ENCODE measurements around the gene COL26A1. TPM values are rescaled to one million over a fixed set of nuclear protein-coding genes. Genes with fewer than 3 reads are reported as not detected.

The COL26A1 gene
- total RNA-seq, 4 donors from 2014 or later: 0.20 to 0.30 (median 0.21) TPM; not detected in 1

DNA sequence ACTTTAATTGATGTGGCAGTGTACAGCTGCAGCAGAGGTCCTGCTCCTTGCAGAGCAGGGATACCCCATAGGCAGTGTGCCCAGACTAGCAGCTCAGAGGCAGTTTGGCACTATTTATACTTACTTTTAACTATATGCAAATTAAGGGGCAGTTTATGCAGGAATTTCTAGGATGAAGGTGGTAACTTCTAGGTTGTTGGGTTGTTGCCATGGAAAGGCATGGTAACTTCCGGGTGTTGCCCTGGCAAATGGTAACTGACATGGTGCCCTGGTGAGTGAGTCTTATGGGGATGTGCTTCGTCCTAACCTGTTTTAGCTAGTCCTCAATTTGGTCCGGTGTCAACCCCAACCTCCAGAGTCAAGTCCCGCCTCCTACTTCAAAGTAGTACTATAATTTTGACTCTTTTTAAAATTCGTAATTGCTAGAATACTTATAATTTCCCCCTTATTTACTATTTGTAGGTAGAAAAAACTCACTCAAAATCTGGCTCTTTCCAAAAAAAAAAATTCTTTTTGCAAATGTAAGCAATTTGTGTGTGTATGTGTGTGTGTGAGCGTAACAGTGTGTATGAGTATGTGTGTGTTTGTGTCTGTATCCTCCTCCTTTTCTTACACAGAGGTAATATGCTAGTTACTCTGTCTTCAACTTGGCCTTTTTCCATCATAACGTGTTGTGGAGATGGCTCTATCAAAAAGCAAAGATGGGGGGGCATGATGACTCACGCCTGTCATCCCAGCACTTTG lies 5.9 kb downstream of the COL26A1 start:
- no peak for DNase-seq (ENCODE audit: low spot score in 2 of 2)
- H3K4me3 ChIP-seq: no peak overlapping the region
- TF ChIP-seq, protein P1, sequence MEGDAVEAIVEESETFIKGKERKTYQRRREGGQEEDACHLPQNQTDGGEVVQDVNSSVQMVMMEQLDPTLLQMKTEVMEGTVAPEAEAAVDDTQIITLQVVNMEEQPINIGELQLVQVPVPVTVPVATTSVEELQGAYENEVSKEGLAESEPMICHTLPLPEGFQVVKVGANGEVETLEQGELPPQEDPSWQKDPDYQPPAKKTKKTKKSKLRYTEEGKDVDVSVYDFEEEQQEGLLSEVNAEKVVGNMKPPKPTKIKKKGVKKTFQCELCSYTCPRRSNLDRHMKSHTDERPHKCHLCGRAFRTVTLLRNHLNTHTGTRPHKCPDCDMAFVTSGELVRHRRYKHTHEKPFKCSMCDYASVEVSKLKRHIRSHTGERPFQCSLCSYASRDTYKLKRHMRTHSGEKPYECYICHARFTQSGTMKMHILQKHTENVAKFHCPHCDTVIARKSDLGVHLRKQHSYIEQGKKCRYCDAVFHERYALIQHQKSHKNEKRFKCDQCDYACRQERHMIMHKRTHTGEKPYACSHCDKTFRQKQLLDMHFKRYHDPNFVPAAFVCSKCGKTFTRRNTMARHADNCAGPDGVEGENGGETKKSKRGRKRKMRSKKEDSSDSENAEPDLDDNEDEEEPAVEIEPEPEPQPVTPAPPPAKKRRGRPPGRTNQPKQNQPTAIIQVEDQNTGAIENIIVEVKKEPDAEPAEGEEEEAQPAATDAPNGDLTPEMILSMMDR (IDR thresholded peaks at IDR 0.05): no peak
- TF ChIP-seq EP300 (IDR thresholded peaks at IDR 0.05): no peak
- TF ChIP-seq POLR2A (IDR thresholded peaks at IDR 0.05): no peak
- H3K9me3 ChIP-seq: peaks cover 0 to 8% (median 0%) of the 10 kb centered on the region in 4 donors
- peaks cover 0 to 41% of the 10 kb centered on the region in 2 donors for H3K27me3 ChIP-seq
- no peaks in the 10 kb centered on the region for H3K36me3 ChIP-seq
- H3K4me1 ChIP-seq: peaks cover 0 to 12% (median 7%) of the 10 kb centered on the region in 4 donors
- H3K27ac ChIP-seq: no peak overlapping the region
- 74 to 79% methylated on average over 8 of the region's 8 CpGs for WGBS, 2 donors

DNA sequence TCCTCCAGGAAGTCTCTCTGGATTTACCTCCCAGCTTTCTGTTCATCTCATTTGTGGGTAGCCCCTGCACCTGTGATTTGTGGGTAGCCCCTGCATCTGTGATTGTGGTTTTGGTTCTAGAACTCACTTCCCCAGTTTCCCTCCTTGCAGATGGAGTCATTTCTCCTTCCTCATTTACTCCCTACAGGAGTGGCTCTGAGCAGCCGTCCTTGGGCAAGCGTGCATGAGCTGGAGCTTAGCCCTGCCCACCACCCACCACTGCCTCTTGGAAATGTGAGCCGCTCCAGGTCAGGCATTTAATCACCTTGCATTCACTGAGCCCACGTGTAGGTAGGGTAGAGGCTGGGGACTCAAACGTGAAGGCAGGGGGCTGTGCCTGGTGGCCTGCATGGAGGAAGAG lies 8.2 kb downstream of the COL26A1 start:
- Histone ChIP-seq H3K36me3 (no peaks in the 10 kb centered on the region), H3K9me3 (peaks cover 0 to 8% (median 0%) of the 10 kb centered on the region in 4 donors), H3K27me3 (peaks cover 0 to 21% of the 10 kb centered on the region in 2 donors), H3K4me1 (peaks cover 0 to 8% (median 0%) of the 10 kb centered on the region in 4 donors), H3K4me3 (no peak overlapping the region), H3K27ac (no peak overlapping the region)
- WGBS, 2 donors: 53 to 70% methylated on average over 5 of the region's 5 CpGs
- DNase-seq (ENCODE audit: low spot score in 2 of 2): no peak
- TF ChIP-seq, protein P1 (IDR thresholded peaks at IDR 0.05): no peak
- no peak for TF ChIP-seq EP300 (IDR thresholded peaks at IDR 0.05)
- no peak for TF ChIP-seq POLR2A (IDR thresholded peaks at IDR 0.05)

DNA sequence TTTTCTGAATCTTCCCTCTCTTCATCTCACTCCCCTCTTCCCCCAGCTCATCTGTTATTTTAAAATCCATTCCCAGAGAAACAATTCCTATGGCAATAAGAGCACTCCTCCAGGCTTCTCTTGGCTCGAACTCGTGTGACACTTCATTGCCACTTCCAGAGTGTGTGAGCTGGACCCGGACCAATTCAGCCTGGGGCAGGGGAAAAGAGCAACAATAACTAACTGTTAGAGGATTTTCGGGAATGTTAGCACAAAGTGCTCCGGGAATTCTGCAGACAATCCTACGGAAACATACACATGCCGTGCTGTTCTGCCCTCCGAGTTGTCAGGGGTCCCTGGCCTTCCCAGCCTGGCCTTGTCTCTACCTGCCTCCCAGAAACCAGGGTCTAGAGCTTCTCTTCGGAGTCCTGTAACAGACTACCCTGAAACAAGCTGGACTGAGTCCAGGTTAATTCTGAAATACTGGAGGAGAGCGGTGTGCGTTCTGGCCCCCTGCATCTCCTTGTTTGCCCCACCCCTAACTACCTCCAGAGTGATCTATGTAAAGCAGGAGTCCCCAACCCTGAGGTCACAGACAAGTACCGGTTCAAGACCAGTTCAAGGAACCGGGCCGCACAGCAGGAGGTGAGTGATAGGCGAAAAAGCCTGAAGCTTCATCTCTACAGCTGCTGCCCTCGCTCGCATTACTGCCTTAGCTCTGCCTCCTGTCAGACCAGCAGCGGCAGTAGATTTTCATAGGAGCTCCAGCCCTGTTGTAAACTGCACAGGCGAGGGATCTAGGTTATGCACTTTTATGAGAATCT lies 11.3 kb downstream of the COL26A1 start:
- Histone ChIP-seq H3K36me3 (no peaks in the 10 kb centered on the region), H3K9me3 (no peaks in the 10 kb centered on the region), H3K27me3 (peaks cover 0 to 9% of the 10 kb centered on the region in 2 donors), H3K4me1 (peaks cover 0 to 8% (median 0%) of the 10 kb centered on the region in 4 donors), H3K27ac (no peak overlapping the region), H3K4me3 (no peak overlapping the region)
- no peak for DNase-seq (ENCODE audit: low spot score in 2 of 2)
- TF ChIP-seq, protein P1 (IDR thresholded peaks at IDR 0.05): no peak
- TF ChIP-seq POLR2A (IDR thresholded peaks at IDR 0.05): no peak
- no peak for TF ChIP-seq EP300 (IDR thresholded peaks at IDR 0.05)
- 42 to 50% methylated on average over 19 of the region's 19 CpGs for WGBS, 2 donors

DNA sequence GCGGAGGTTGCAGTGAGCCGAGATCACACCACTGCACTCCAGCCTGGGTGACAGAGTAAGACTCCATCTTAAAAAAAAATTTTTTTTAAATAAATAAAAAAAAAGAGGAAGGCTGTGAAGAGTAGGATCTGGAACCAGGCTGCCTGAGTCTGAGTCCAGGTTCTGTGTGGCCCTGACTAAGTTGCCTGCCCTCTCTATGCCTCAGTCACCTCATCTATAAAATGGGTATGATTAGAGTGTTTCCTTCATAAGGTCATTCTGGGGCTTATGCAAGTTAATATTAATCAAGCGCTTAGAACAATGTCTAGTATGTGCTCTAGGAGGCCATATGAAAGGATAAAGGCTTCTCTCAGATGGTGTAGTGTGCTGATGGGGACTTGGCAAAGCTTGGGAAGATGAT lies 12.3 kb downstream of the COL26A1 start:
- no peaks in the 10 kb centered on the region for H3K9me3 ChIP-seq
- no peak for TF ChIP-seq POLR2A (IDR thresholded peaks at IDR 0.05)
- no peak for TF ChIP-seq EP300 (IDR thresholded peaks at IDR 0.05)
- TF ChIP-seq, protein P1 (IDR thresholded peaks at IDR 0.05): no peak
- no peak for DNase-seq (ENCODE audit: low spot score in 2 of 2)
- 90 to 94% methylated on average over 3 of the region's 3 CpGs for WGBS, 2 donors
- peaks cover 0 to 8% (median 0%) of the 10 kb centered on the region in 4 donors for H3K4me1 ChIP-seq
- peaks cover 0 to 9% of the 10 kb centered on the region in 2 donors for H3K27me3 ChIP-seq
- H3K4me3 ChIP-seq: no peak overlapping the region
- no peaks in the 10 kb centered on the region for H3K36me3 ChIP-seq
- H3K27ac ChIP-seq: no peak overlapping the region

DNA sequence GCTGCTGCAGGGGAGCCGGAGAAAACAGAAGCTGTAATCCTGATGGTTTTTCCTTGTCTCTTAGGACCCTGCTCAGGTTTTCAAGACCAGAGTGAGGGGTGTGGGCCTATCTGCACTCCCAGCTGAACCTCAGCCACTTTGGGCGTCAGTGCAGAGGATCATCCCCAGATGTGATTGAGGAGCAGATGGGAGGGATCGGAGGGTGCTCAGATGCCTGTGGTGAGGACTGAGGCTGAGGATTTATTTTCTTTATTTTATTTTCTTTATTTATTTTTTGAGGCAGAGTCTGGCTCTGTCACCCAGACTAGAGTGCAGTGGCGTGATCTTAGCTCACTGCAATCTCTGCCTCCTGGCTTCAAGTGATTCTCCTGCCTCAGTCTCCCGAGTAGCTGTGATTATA lies 13.9 kb downstream of the COL26A1 start:
- Histone ChIP-seq H3K27me3 (peaks cover 0 to 9% of the 10 kb centered on the region in 2 donors), H3K4me3 (no peak overlapping the region), H3K4me1 (peaks cover 0 to 8% (median 0%) of the 10 kb centered on the region in 4 donors), H3K36me3 (no peaks in the 10 kb centered on the region), H3K27ac (no peak overlapping the region), H3K9me3 (peaks cover 0 to 9% (median 0%) of the 10 kb centered on the region in 4 donors)
- 93 to 99% methylated on average over 4 to 5 of the region's 5 CpGs for WGBS, 2 donors
- TF ChIP-seq EP300 (IDR thresholded peaks at IDR 0.05): no peak
- no peak for TF ChIP-seq POLR2A (IDR thresholded peaks at IDR 0.05)
- TF ChIP-seq, protein P1 (IDR thresholded peaks at IDR 0.05): no peak
- DNase-seq (ENCODE audit: low spot score in 2 of 2): no peak
